ENCODE measurements around the gene C1QTNF7. TPM values are rescaled to one million over a fixed set of nuclear protein-coding genes. Genes with fewer than 3 reads are reported as not detected.

Gene C1QTNF7
- total RNA-seq, 4 donors from 2014 or later: 3.7 to 8.4 (median 3.7) TPM; not detected in 1

- in situ Hi-C loops (cut with MboI; ENCODE audit: low pct_ligation_motif_present in 1 of 4, low pct_unique_long_range_greater_than_20kb in 1 of 4, low sequenced_read_pairs in 3 of 4) (loop anchor here in 2 of 4 donors (25.0 kb wide), 2 partner anchors 483 to 508 kb away; partner anchors contain the start of gene FGFBP2 (in 1 of the 2)), intact Hi-C loops (cut with DNase I; ENCODE audit: low total_unique reads) (loop anchor here (5.0 kb wide), 1 partner anchor 173 kb away; no protein-coding TSS in a partner anchor)
- no peaks in the 10 kb centered on the region for H3K9me3 ChIP-seq
- 40 to 50% methylated on average over 2 to 11 of the region's 11 CpGs for WGBS, 2 donors (ENCODE audit: low coverage in 1 of 2)
- H3K27ac ChIP-seq: peak overlapping the region; percentile 57 to 83 (median 82)
- TF ChIP-seq CTCF (IDR thresholded peaks at IDR 0.05) (peak; percentile 40 to 58 (median 50)), POLR2A (IDR thresholded peaks at IDR 0.05) (no peak)
- DNase-seq: no peak
- peak overlapping the region in 3 of 4 donors; percentile 17 to 35 (median 21) for H3K4me3 ChIP-seq
- no peaks in the 10 kb centered on the region for H3K36me3 ChIP-seq
- H3K27me3 ChIP-seq: no peaks in the 10 kb centered on the region
- peaks cover 0 to 8% (median 6%) of the 10 kb centered on the region in 4 donors for H3K4me1 ChIP-seq
These were observed 51.5 kb downstream of the C1QTNF7 start for GRCh38 chr4:15479089-15479912.

GRCh38 chr4:15479913-15480185 lies 52.0 kb downstream of the C1QTNF7 start:
- H3K4me1 ChIP-seq: peaks cover 0 to 8% (median 6%) of the 10 kb centered on the region in 4 donors
- in situ Hi-C loops (cut with MboI; ENCODE audit: low pct_ligation_motif_present in 1 of 4, low pct_unique_long_range_greater_than_20kb in 1 of 4, low sequenced_read_pairs in 3 of 4): loop anchor here in 2 of 4 donors (25.0 kb wide), 2 partner anchors 482 to 507 kb away; partner anchors contain the start of gene FGFBP2 (in 1 of the 2)

GRCh38 chr4:15481961-15482745 lies 54.3 kb downstream of the C1QTNF7 start:
- Histone ChIP-seq H3K27me3 (no peaks in the 10 kb centered on the region), H3K4me1 (peaks cover 0 to 8% (median 6%) of the 10 kb centered on the region in 4 donors), H3K9me3 (no peaks in the 10 kb centered on the region), H3K36me3 (no peaks in the 10 kb centered on the region), H3K4me3 (no peak overlapping the region), H3K27ac (no peak overlapping the region)
- no peak for DNase-seq
- in situ Hi-C loops (cut with MboI; ENCODE audit: low pct_ligation_motif_present in 1 of 4, low pct_unique_long_range_greater_than_20kb in 1 of 4, low sequenced_read_pairs in 3 of 4): loop anchor here in 2 of 4 donors (25.0 kb wide), 2 partner anchors 480 to 505 kb away; partner anchors contain the start of gene FGFBP2 (in 1 of the 2)
- intact Hi-C loops (cut with DNase I; ENCODE audit: low total_unique reads): no loop called here
- TF ChIP-seq POLR2A (IDR thresholded peaks at IDR 0.05): no peak
- no peak for TF ChIP-seq POLR2AphosphoS5 (IDR thresholded peaks at IDR 0.05)
- TF ChIP-seq CTCF (IDR thresholded peaks at IDR 0.05): no peak
- no peak for TF ChIP-seq EP300 (IDR thresholded peaks at IDR 0.05; ENCODE audit: low read depth)
- 94% methylated on average over 2 of the region's 2 CpGs; no CpG with 5 or more reads in 1 of the 2 donors for WGBS, 2 donors (ENCODE audit: low coverage in 1 of 2)

More at GRCh38 chr4:15479913-15480185, 52.0 kb downstream of the C1QTNF7 start:
- DNase-seq: no peak
- intact Hi-C loops (cut with DNase I; ENCODE audit: low total_unique reads): loop anchor here (5.0 kb wide), 1 partner anchor 172 kb away; no protein-coding TSS in a partner anchor
- H3K4me3 ChIP-seq: peak overlapping the region in 3 of 4 donors; percentile 17 to 35 (median 21)
- H3K27ac ChIP-seq: peak overlapping the region; percentile 57 to 83 (median 82)
- TF ChIP-seq EP300 (IDR thresholded peaks at IDR 0.05; ENCODE audit: low read depth) (no peak), POLR2AphosphoS5 (IDR thresholded peaks at IDR 0.05) (peak in 1 of 3 donors; percentile 15)
- no peaks in the 10 kb centered on the region for H3K9me3 ChIP-seq
- H3K36me3 ChIP-seq: no peaks in the 10 kb centered on the region
- H3K27me3 ChIP-seq: no peaks in the 10 kb centered on the region
- WGBS, 2 donors (ENCODE audit: low coverage in 1 of 2): 55 to 65% methylated on average over 3 of the region's 3 CpGs

GRCh38 chr4:15482842-15483241 lies 55.0 kb downstream of the C1QTNF7 start:
- WGBS, 2 donors (ENCODE audit: low coverage in 1 of 2): 40 to 78% methylated on average over 1 to 2 of the region's 2 CpGs
- Histone ChIP-seq H3K27ac (no peak overlapping the region), H3K9me3 (peaks cover 0 to 2% of the 10 kb centered on the region in 2 donors), H3K4me1 (peaks cover 0 to 8% (median 6%) of the 10 kb centered on the region in 4 donors), H3K36me3 (no peaks in the 10 kb centered on the region), H3K4me3 (no peak overlapping the region), H3K27me3 (no peaks in the 10 kb centered on the region)
- in situ Hi-C loops (cut with MboI; ENCODE audit: low pct_ligation_motif_present in 1 of 4, low pct_unique_long_range_greater_than_20kb in 1 of 4, low sequenced_read_pairs in 3 of 4): loop anchor here in 2 of 4 donors (25.0 kb wide), 2 partner anchors 479 to 504 kb away; partner anchors contain the start of gene FGFBP2 (in 1 of the 2)
- TF ChIP-seq POLR2AphosphoS5 (IDR thresholded peaks at IDR 0.05) (no peak), CTCF (IDR thresholded peaks at IDR 0.05) (no peak), EP300 (IDR thresholded peaks at IDR 0.05; ENCODE audit: low read depth) (no peak), POLR2A (IDR thresholded peaks at IDR 0.05) (no peak)
- intact Hi-C loops (cut with DNase I; ENCODE audit: low total_unique reads): no loop called here
- no peak for DNase-seq
